Upper lobe of right lung (tissue), 1 donor: ENCODE data around the gene NOP53. TPM values are rescaled to one million over a fixed set of nuclear protein-coding genes. Genes with fewer than 3 reads are reported as not detected.
"Not testable (repeated sequence)": the region's sequence is repeated elsewhere in the genome, so short reads cannot be mapped to it uniquely, and the experiment has no call there.

Experiments used
- ATAC-seq: fragments of 200-7000 bp; cut with Tn5 transposase; one replicate; pipeline ENCODE4 v1.9.1; 2020; ENCODE audit warnings: mild to moderate bottlenecking, moderate library complexity
- DNase-seq: peaks from one replicate; pipeline ENCODE4 v3.0.0-alpha.2; 2020
- H3K27ac ChIP-seq: fragments of 200-600 bp; one replicate; pipeline ENCODE4 v1.8.0; 2022
- H3K27me3 ChIP-seq: fragments of 200-600 bp; one replicate; pipeline ENCODE4 v1.8.0; 2022; ENCODE audit warnings: mild to moderate bottlenecking
- H3K36me3 ChIP-seq: fragments of 200-600 bp; one replicate; pipeline ENCODE4 v1.8.0; 2022
- H3K4me1 ChIP-seq: fragments of 200-600 bp; one replicate; pipeline ENCODE4 v1.8.0; 2022
- H3K4me3 ChIP-seq: fragments of 200-600 bp; one replicate; pipeline ENCODE4 v1.8.0; 2022; ENCODE audit warnings: mild to moderate bottlenecking
- H3K9me3 ChIP-seq: fragments of 200-600 bp; one replicate; pipeline ENCODE4 v1.8.0; 2022
- CTCF ChIP-seq: fragments of 200-600 bp; IDR thresholded peaks from one replicate; pipeline ENCODE4 v1.8.0; 2022; ENCODE audit warnings: antibody characterized with exemption
- intact Hi-C: fragments of 100-400 bp; cut with DNase I; formaldehyde crosslinking; loops from one replicate; pipeline ENCODE4 v1.11.0; 2022
- total RNA-seq: library from RNA; stranded (reverse); fragmentation: NEBNext Ultra II Directional; extraction: Animal tissue kit (Norgen Biotek cat#: 25700); gene quantifications from one replicate; pipeline ENCODE4 v1.2.1, GENCODE V29; 2021
- donor health status: DM: no; HTN: yes; CAD: no; lungs with severe emphysema.

NOP53 gene
- total RNA-seq, 1 donor from 2014 or later: 260 TPM

- Histone ChIP-seq H3K4me1 (no peaks in the 10 kb centered on the region), H3K9me3 (no peaks in the 10 kb centered on the region), H3K4me3 (no peak overlapping the region), H3K27ac (no peak overlapping the region), H3K36me3 (no peaks in the 10 kb centered on the region), H3K27me3 (no peaks in the 10 kb centered on the region)
- no peak for DNase-seq
- peak; percentile 15 for ATAC-seq
- no peak for TF ChIP-seq CTCF
- intact Hi-C loops: no loop called here
Measured at GRCh38 chr19:47802521-47803043, 57.2 kb downstream of the NOP53 start.

- H3K4me1 ChIP-seq, H3K27me3 ChIP-seq, H3K4me3 ChIP-seq, H3K36me3 ChIP-seq, H3K27ac ChIP-seq, ATAC-seq, H3K9me3 ChIP-seq, intact Hi-C loops, DNase-seq: not testable (repeated sequence)
Measured at GRCh38 chr19:47803148-47803547, 57.8 kb downstream of the NOP53 start.

GRCh38 chr19:47803671-47804070, 58.3 kb downstream of the NOP53 start:
- H3K4me3 ChIP-seq, H3K27me3 ChIP-seq, H3K36me3 ChIP-seq, H3K9me3 ChIP-seq, DNase-seq, intact Hi-C loops, H3K4me1 ChIP-seq, H3K27ac ChIP-seq: not testable (repeated sequence)
- peak; percentile 29 for ATAC-seq

GRCh38 chr19:47804451-47804850, 59.1 kb downstream of the NOP53 start, which contains the start of gene TPRX1:
TSS of gene TPRX1 (minus strand) at chr19:47804551. CDS start at chr19:47804539, 12 bp downstream.
- DNase-seq, H3K27me3 ChIP-seq, H3K4me1 ChIP-seq, H3K36me3 ChIP-seq, intact Hi-C loops, H3K4me3 ChIP-seq, H3K27ac ChIP-seq, H3K9me3 ChIP-seq: not testable (repeated sequence)
- peak; percentile 41 for ATAC-seq

GRCh38 chr19:47805313-47805712, 60.0 kb downstream of the NOP53 start:
- no peaks in the 10 kb centered on the region for H3K4me1 ChIP-seq
- no peaks in the 10 kb centered on the region for H3K36me3 ChIP-seq
- intact Hi-C loops: no loop called here
- ATAC-seq: no peak
- DNase-seq: no peak
- no peak for TF ChIP-seq CTCF
- H3K27me3 ChIP-seq: no peaks in the 10 kb centered on the region
- H3K4me3 ChIP-seq: no peak overlapping the region
- H3K9me3 ChIP-seq: no peaks in the 10 kb centered on the region
- no peak overlapping the region for H3K27ac ChIP-seq

- no peaks in the 10 kb centered on the region for H3K9me3 ChIP-seq
- no peaks in the 10 kb centered on the region for H3K36me3 ChIP-seq
- no peak overlapping the region for H3K4me3 ChIP-seq
- no peak for TF ChIP-seq CTCF
- intact Hi-C loops: no loop called here
- ATAC-seq: no peak
- no peaks in the 10 kb centered on the region for H3K4me1 ChIP-seq
- no peak overlapping the region for H3K27ac ChIP-seq
- no peaks in the 10 kb centered on the region for H3K27me3 ChIP-seq
- DNase-seq: no peak
Measured at GRCh38 chr19:47806435-47806834, 61.1 kb downstream of the NOP53 start.

Other genes starting within 250 kb of the NOP53 start
- 134 TPM for gene NAPA, start 230.5 kb upstream of the NOP53 start, total RNA-seq
- gene ZNF541, start 172.4 kb upstream of the NOP53 start, total RNA-seq: 0.26 TPM
- 15.9 TPM for gene BICRA, start 136.4 kb upstream of the NOP53 start, total RNA-seq
- gene EHD2, start 32.1 kb upstream of the NOP53 start, total RNA-seq: 210 TPM
- gene SELENOW, start 33.2 kb downstream of the NOP53 start, total RNA-seq: 262 TPM
- not detected for gene TPRX1, start 59.0 kb downstream of the NOP53 start, total RNA-seq
- not detected for gene CRX, start 76.4 kb downstream of the NOP53 start, total RNA-seq
- not detected for gene TPRX2, start 113.7 kb downstream of the NOP53 start, total RNA-seq
- gene SULT2A1, start 140.8 kb downstream of the NOP53 start, total RNA-seq: not detected
- gene BSPH1, start 246.6 kb downstream of the NOP53 start, total RNA-seq: not detected
- gene ELSPBP1, start 249.1 kb downstream of the NOP53 start, total RNA-seq: not detected